Loucy (cell line): ENCODE results near the gene LTBP4.

ENCODE experiments used
- H2AFZ ChIP-seq: fragments of 200-600 bp; sonication (generic); 2 replicates; pipeline ENCODE4 v1.6.0; 2016; ENCODE audit warnings: antibody characterized with exemption, mild to moderate bottlenecking, low read length, moderate library complexity
- H3F3A ChIP-seq: fragments of 200-600 bp; 2 replicates; pipeline ENCODE4 v1.6.0; 2016; ENCODE audit warnings: antibody characterized with exemption, low read depth, mild to moderate bottlenecking
- H3K27me3 ChIP-seq: fragments of 200-600 bp; sonication (generic); 2 replicates; pipeline ENCODE4 v1.6.1; 2014; ENCODE audit warnings: low read length, mild to moderate bottlenecking; ENCODE audit not compliant: insufficient read depth, poor library complexity, severe bottlenecking
- H3K36me3 ChIP-seq: fragments of 200-600 bp; sonication (generic); 2 replicates; pipeline ENCODE4 v1.6.1; 2016; ENCODE audit warnings: low read length; ENCODE audit not compliant: insufficient read depth
- H3K4me1 ChIP-seq: fragments of 200-600 bp; sonication (generic); 2 replicates; pipeline ENCODE4 v1.5.1; 2014; ENCODE audit warnings: low read length, mild to moderate bottlenecking; ENCODE audit not compliant: insufficient read depth, poor library complexity, severe bottlenecking
- H3K4me2 ChIP-seq: fragments of 200-600 bp; sonication (generic); 2 replicates; pipeline ENCODE4 v1.6.0; 2014; ENCODE audit warnings: antibody characterized with exemption, low read length, low read depth, mild to moderate bottlenecking; ENCODE audit not compliant: poor library complexity, severe bottlenecking
- H3K4me3 ChIP-seq: fragments of 200-600 bp; sonication (generic); 2 replicates; pipeline ENCODE4 v1.5.1; 2014; ENCODE audit warnings: low read length, mild to moderate bottlenecking, mixed read lengths; ENCODE audit not compliant: poor library complexity, severe bottlenecking
- H3K79me2 ChIP-seq: fragments of 200-600 bp; sonication (generic); 2 replicates; pipeline ENCODE4 v1.6.1; 2014; ENCODE audit warnings: low read length; ENCODE audit not compliant: insufficient read depth
- H3K9ac ChIP-seq: fragments of 200-600 bp; sonication (generic); 2 replicates; pipeline ENCODE4 v1.6.0; 2014; ENCODE audit warnings: mild to moderate bottlenecking, low read depth, low read length, moderate library complexity; ENCODE audit not compliant: poor library complexity, severe bottlenecking
- H3K9me2 ChIP-seq: fragments of 200-600 bp; sonication (generic); replicated peaks from 2 replicates; pipeline ENCODE4 v1.6.1; 2016; ENCODE audit warnings: low read depth, low read length, mixed read lengths
- H3K9me3 ChIP-seq: fragments of 200-600 bp; sonication (generic); 2 replicates; pipeline ENCODE4 v1.6.1; 2014; ENCODE audit warnings: mild to moderate bottlenecking, antibody characterized with exemption, low read length, low read depth; ENCODE audit not compliant: insufficient read depth
- H4K20me1 ChIP-seq: fragments of 200-600 bp; sonication (generic); 2 replicates; pipeline ENCODE4 v1.6.0; 2014; ENCODE audit warnings: antibody characterized with exemption, low read length, mild to moderate bottlenecking; ENCODE audit not compliant: insufficient read depth, poor library complexity, severe bottlenecking
- EZH2phosphoT487 ChIP-seq: fragments of 200-600 bp; IDR thresholded peaks from 2 replicates; pipeline ENCODE4 v1.6.1; 2018; ENCODE audit warnings: antibody characterized with exemption, mild to moderate bottlenecking, moderate library complexity, borderline replicate concordance
- TF ChIP-seq, protein P1 (sequence below): fragments of 200-600 bp; sonication (generic); conservative IDR thresholded peaks from 2 replicates; pipeline ENCODE4 v1.5.1; 2014; ENCODE audit warnings: mild to moderate bottlenecking, antibody characterized with exemption, low read length

Gene LTBP4

GRCh38 chr19:40658031-40658430 lies 56.9 kb downstream of the LTBP4 start:
- H3K9me3 ChIP-seq = no peaks in the 10 kb centered on the region
- H4K20me1 ChIP-seq = no peaks in the 10 kb centered on the region
- no peak overlapping the region for H3K4me3 ChIP-seq
- no peak overlapping the region for H2AFZ ChIP-seq
- TF ChIP-seq, protein P1, sequence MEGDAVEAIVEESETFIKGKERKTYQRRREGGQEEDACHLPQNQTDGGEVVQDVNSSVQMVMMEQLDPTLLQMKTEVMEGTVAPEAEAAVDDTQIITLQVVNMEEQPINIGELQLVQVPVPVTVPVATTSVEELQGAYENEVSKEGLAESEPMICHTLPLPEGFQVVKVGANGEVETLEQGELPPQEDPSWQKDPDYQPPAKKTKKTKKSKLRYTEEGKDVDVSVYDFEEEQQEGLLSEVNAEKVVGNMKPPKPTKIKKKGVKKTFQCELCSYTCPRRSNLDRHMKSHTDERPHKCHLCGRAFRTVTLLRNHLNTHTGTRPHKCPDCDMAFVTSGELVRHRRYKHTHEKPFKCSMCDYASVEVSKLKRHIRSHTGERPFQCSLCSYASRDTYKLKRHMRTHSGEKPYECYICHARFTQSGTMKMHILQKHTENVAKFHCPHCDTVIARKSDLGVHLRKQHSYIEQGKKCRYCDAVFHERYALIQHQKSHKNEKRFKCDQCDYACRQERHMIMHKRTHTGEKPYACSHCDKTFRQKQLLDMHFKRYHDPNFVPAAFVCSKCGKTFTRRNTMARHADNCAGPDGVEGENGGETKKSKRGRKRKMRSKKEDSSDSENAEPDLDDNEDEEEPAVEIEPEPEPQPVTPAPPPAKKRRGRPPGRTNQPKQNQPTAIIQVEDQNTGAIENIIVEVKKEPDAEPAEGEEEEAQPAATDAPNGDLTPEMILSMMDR = no peak
- no peak for TF ChIP-seq EZH2phosphoT487
- no peak overlapping the region for H3K4me2 ChIP-seq
- no peaks in the 10 kb centered on the region for H3K27me3 ChIP-seq
- H3F3A ChIP-seq = no peaks in the 10 kb centered on the region
- H3K79me2 ChIP-seq = no peaks in the 10 kb centered on the region
- peaks cover 2% of the 10 kb centered on the region for H3K4me1 ChIP-seq
- H3K9me2 ChIP-seq = no peaks in the 10 kb centered on the region
- H3K36me3 ChIP-seq = no peaks in the 10 kb centered on the region
- H3K9ac ChIP-seq = no peak overlapping the region

DNA sequence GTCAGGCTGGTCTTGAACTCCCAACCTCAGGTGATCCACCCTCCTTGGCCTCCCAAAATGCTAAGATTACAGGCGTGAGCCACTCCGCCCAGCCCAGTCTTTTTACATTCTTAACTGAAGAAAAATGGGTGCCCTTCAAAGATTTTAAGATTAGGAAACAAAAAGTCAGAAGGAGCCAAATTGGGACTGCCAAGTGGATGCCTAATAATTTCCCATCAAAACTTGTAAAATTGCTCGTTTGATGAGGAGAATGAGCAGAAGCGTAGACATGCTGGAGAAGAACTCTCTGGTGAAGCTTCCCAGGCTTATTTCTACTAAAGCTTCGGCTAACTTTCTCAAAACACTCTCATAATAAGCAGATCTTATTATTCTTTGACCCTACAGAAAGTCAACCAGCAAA lies 57.9 kb downstream of the LTBP4 start:
- Histone ChIP-seq H4K20me1 (no peaks in the 10 kb centered on the region), H3K9ac (no peak overlapping the region), H3K9me2 (no peaks in the 10 kb centered on the region), H3F3A (no peaks in the 10 kb centered on the region), H3K36me3 (no peaks in the 10 kb centered on the region), H3K4me2 (no peak overlapping the region), H3K9me3 (no peaks in the 10 kb centered on the region), H3K4me1 (peaks cover 9% of the 10 kb centered on the region), H2AFZ (no peak overlapping the region), H3K27me3 (no peaks in the 10 kb centered on the region), H3K4me3 (no peak overlapping the region), H3K79me2 (no peaks in the 10 kb centered on the region)
- TF ChIP-seq EZH2phosphoT487 = no peak
- TF ChIP-seq, protein P1 = no peak

GRCh38 chr19:40659566-40659965 lies 58.4 kb downstream of the LTBP4 start:
- TF ChIP-seq EZH2phosphoT487 = no peak
- TF ChIP-seq, protein P1 = no peak
- no peak overlapping the region for H3K4me2 ChIP-seq

More at GRCh38 chr19:40659566-40659965, 58.4 kb downstream of the LTBP4 start:
- Histone ChIP-seq H3K36me3 (no peaks in the 10 kb centered on the region), H3K9me2 (no peaks in the 10 kb centered on the region), H3K9me3 (no peaks in the 10 kb centered on the region), H3K4me1 (peaks cover 9% of the 10 kb centered on the region), H4K20me1 (no peaks in the 10 kb centered on the region), H2AFZ (no peak overlapping the region), H3K27me3 (no peaks in the 10 kb centered on the region), H3K79me2 (no peaks in the 10 kb centered on the region), H3K9ac (no peak overlapping the region), H3K4me3 (no peak overlapping the region), H3F3A (no peaks in the 10 kb centered on the region)
